ENCODE measurements around the gene TMEM214. TPM values are rescaled to one million over a fixed set of nuclear protein-coding genes. Genes with fewer than 3 reads are reported as not detected.
A peak's percentile ranks its signal among the peaks of the same experiment; 100 is the strongest.

Gene TMEM214
- total and polyA plus RNA-seq, 2 experiments from 2014 or later: 50.4 to 75.9 TPM

GRCh38 chr2:27007416-27008374, 25.1 kb upstream of the TMEM214 start:
- TF ChIP-seq CTCF (IDR thresholded peaks at IDR 0.05; ENCODE audit: poor library complexity) (no peak), EZH2phosphoT487 (IDR thresholded peaks at IDR 0.05; ENCODE audit: low read depth, severe bottlenecking, unreplicated experiment) (no peak), EZH2 (IDR thresholded peaks at IDR 0.05; ENCODE audit: borderline replicate concordance) (no peak)
- DNase-seq (ENCODE audit: low spot score): no peak
- Histone ChIP-seq H4K20me1 (ENCODE audit: insufficient read depth, poor library complexity, severe bottlenecking) (no peaks in the 10 kb centered on the region), H3K4me3 (no peak overlapping the region), H3K9me3 (ENCODE audit: low read depth) (no peaks in the 10 kb centered on the region), H2AFZ (no peak overlapping the region), H3K4me2 (peak overlapping the region; percentile 58), H3K27me3 (no peaks in the 10 kb centered on the region), H3K9me2 (replicated peaks; ENCODE audit: insufficient read depth) (no peaks in the 10 kb centered on the region), H3K36me3 (replicated peaks; ENCODE audit: insufficient read depth, low read depth) (no peaks in the 10 kb centered on the region), H3K4me1 (ENCODE audit: insufficient read depth) (peaks cover 21% of the 10 kb centered on the region), H3K27ac (peak overlapping the region; percentile 2), H3K79me2 (peaks cover 3% of the 10 kb centered on the region)
- 66% methylated on average over 8 of the region's 8 CpGs for WGBS (ENCODE audit: low lambda C conversion rate, missing lambda C conversion rate)

DNA sequence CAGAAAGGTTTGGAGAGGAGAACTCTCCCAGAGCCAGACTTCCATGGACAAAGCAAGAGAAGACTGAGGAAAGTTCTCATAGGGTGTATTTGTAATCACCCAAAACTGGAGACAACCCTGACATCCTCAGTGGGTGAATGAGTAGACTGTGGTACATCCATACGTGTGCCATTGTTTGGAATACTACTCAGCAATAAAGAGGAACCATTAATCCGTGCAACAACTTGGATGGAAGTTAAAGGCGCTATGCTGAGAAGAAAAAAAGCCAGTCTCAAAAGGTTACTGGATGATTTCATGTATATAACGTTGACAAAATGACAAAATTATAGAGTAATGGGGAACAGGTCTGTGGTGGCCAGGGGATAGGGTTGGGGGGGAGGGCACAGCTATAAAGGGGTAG, 24.1 kb upstream of the TMEM214 start:
- no peak for TF ChIP-seq CTCF (IDR thresholded peaks at IDR 0.05; ENCODE audit: poor library complexity)
- no peak for TF ChIP-seq EZH2 (IDR thresholded peaks at IDR 0.05; ENCODE audit: borderline replicate concordance)
- TF ChIP-seq EZH2phosphoT487 (IDR thresholded peaks at IDR 0.05; ENCODE audit: low read depth, severe bottlenecking, unreplicated experiment): no peak
- Histone ChIP-seq H3K27ac (no peak overlapping the region), H3K36me3 (replicated peaks; ENCODE audit: insufficient read depth, low read depth) (no peaks in the 10 kb centered on the region), H3K9me2 (replicated peaks; ENCODE audit: insufficient read depth) (no peaks in the 10 kb centered on the region), H2AFZ (no peak overlapping the region), H3K4me1 (ENCODE audit: insufficient read depth) (peaks cover 21% of the 10 kb centered on the region), H3K79me2 (peaks cover 3% of the 10 kb centered on the region), H3K9me3 (ENCODE audit: low read depth) (no peaks in the 10 kb centered on the region), H3K27me3 (no peaks in the 10 kb centered on the region), H3K4me2 (no peak overlapping the region), H3K4me3 (no peak overlapping the region), H4K20me1 (ENCODE audit: insufficient read depth, poor library complexity, severe bottlenecking) (no peaks in the 10 kb centered on the region)
- WGBS (ENCODE audit: low lambda C conversion rate, missing lambda C conversion rate): 99% methylated on average over 4 of the region's 4 CpGs
- DNase-seq (ENCODE audit: low spot score): no peak

DNA sequence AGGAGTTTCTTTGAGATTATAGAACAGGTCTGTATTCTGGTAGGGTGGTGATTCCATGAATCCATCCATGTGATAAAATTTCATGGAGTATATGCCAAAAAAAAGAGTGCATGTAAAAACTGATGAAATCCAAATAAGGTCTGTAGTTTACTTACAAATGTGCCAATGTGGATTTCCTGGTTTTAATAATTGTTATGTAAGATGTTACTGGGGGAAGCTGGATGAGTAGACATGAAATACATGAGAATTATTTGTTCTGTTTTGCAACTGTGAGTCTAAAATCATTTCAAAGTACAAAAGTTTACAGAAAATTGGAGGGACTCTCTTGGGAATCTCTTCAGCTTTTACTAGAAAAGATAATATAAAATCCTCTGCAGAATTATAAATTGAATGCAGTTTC, 23.7 kb upstream of the TMEM214 start:
- no peak overlapping the region for H2AFZ ChIP-seq

More for the DNA sequence above, 23.7 kb upstream of the TMEM214 start:
- TF ChIP-seq EZH2 (IDR thresholded peaks at IDR 0.05; ENCODE audit: borderline replicate concordance) (no peak), EZH2phosphoT487 (IDR thresholded peaks at IDR 0.05; ENCODE audit: low read depth, severe bottlenecking, unreplicated experiment) (no peak), CTCF (IDR thresholded peaks at IDR 0.05; ENCODE audit: poor library complexity) (no peak)
- Histone ChIP-seq H3K4me1 (ENCODE audit: insufficient read depth) (peaks cover 21% of the 10 kb centered on the region), H3K9me2 (replicated peaks; ENCODE audit: insufficient read depth) (no peaks in the 10 kb centered on the region), H3K9me3 (ENCODE audit: low read depth) (no peaks in the 10 kb centered on the region), H3K27me3 (no peaks in the 10 kb centered on the region), H3K4me2 (no peak overlapping the region), H3K4me3 (no peak overlapping the region), H3K36me3 (replicated peaks; ENCODE audit: insufficient read depth, low read depth) (no peaks in the 10 kb centered on the region), H4K20me1 (ENCODE audit: insufficient read depth, poor library complexity, severe bottlenecking) (no peaks in the 10 kb centered on the region), H3K79me2 (peaks cover 3% of the 10 kb centered on the region), H3K27ac (no peak overlapping the region)
- DNase-seq (ENCODE audit: low spot score): no peak
